ENCODE results near the gene RBPJ. TPM values are rescaled to one million over a fixed set of nuclear protein-coding genes. Genes with fewer than 3 reads are reported as not detected.
"Not testable (repeated sequence)": the region's sequence is repeated elsewhere in the genome, so short reads cannot be mapped to it uniquely, and the experiment has no call there.

RBPJ gene
- total RNA-seq, 4 donors from 2014 or later = 60.4 to 99.3 (median 78.5) TPM

DNA sequence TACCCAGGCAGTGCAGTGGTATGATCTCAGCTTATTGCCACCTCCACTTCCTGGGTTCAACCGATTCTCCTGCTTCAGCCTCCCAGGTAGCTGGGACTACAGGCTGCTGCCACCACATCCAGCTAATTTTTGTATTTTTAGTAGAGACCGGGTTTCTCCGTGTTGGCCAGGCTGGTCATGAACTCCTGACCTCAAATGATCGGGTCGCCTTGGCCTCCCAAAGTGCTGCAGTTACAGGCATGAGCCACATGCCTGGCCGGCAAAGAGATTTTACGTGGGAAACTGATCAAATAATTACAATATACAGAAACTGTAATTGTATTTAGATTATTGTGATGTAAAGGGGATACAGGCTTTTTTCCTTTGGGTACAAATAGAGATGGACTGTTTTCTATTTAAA is 33.7 kb downstream of the RBPJ start:
- Histone ChIP-seq H3K27me3 (no peaks in the 10 kb centered on the region), H3K4me1 (peaks cover 3 to 7% of the 10 kb centered on the region in 2 donors), H3K9me3 (no peaks in the 10 kb centered on the region), H3K27ac (no peak overlapping the region), H3K4me3 (replicated peaks in 1 of 3) (no peak overlapping the region), H3K36me3 (no peaks in the 10 kb centered on the region)
- 91% methylated on average over 7 of the region's 7 CpGs for WGBS, 2 donors
- no peak for DNase-seq
- intact Hi-C loops (cut with DNase I) = no loop called here
- TF ChIP-seq, protein P1, sequence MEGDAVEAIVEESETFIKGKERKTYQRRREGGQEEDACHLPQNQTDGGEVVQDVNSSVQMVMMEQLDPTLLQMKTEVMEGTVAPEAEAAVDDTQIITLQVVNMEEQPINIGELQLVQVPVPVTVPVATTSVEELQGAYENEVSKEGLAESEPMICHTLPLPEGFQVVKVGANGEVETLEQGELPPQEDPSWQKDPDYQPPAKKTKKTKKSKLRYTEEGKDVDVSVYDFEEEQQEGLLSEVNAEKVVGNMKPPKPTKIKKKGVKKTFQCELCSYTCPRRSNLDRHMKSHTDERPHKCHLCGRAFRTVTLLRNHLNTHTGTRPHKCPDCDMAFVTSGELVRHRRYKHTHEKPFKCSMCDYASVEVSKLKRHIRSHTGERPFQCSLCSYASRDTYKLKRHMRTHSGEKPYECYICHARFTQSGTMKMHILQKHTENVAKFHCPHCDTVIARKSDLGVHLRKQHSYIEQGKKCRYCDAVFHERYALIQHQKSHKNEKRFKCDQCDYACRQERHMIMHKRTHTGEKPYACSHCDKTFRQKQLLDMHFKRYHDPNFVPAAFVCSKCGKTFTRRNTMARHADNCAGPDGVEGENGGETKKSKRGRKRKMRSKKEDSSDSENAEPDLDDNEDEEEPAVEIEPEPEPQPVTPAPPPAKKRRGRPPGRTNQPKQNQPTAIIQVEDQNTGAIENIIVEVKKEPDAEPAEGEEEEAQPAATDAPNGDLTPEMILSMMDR (IDR thresholded peaks at IDR 0.05) = no peak
- TF ChIP-seq POLR2A (IDR thresholded peaks at IDR 0.05) = no peak

DNA sequence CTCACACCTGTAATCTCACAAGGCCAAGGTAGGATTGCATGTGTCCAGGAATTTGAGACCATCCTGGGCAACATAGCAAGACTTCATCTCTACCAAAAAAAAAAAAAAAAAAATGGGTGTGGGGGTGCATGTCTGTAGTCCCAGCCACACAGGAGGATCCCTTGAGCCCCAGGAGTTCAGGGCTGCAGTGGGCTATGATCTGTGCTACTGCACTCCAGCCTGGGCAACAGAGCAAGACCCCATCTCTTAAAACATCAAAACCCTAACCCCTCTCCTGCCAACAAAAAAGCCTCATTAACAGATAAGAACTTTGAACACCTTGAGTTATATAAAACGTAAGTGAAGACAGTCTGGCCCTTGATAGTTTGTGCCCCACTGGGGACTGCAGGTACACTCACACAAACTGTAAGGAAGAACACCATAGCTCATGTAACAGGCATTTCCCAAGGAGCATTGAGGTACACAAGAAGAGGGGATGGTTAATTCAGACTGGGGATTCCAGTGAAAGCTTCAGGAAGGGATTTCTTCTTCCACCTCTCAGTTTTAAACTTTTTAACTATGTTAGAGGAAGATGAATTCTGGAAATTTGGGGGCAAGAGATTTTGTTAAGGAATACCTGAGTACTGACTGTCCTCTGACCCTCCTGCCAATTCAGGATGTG is 34.7 kb downstream of the RBPJ start:
- 80 to 100% methylated on average over 1 of the region's 1 CpG for WGBS, 2 donors

DNA sequence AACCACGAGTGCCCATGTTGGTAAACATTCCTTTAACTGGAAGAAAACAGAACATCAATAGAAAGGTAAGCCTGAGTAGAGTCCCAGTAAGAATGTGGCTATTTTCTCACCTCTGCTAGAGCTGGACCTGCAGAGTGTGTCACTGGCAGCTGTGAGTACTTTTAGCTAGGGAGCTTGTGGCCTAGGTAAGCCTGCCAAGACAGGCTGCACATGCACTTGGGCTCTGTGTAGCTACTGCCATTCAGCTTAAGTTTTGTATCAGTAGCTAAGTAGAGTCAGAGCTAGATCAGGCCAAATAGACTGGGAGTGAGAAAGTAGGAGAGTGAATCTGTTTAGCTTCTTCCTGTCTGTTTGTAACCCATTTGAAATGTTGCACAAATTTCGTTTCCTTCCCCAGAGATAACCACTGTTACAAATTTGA is 35.3 kb downstream of the RBPJ start:
- peak; percentile 33 to 49 for DNase-seq
- intact Hi-C loops (cut with DNase I) = no loop called here
- Histone ChIP-seq H3K36me3 (no peaks in the 10 kb centered on the region), H3K4me1 (peaks cover 3 to 7% of the 10 kb centered on the region in 2 donors), H3K27ac (no peak overlapping the region), H3K9me3 (no peaks in the 10 kb centered on the region), H3K4me3 (replicated peaks in 1 of 3) (no peak overlapping the region), H3K27me3 (no peaks in the 10 kb centered on the region)
- WGBS, 2 donors = 59 to 63% methylated on average over 2 of the region's 2 CpGs
- no peak for TF ChIP-seq POLR2A (IDR thresholded peaks at IDR 0.05)
- TF ChIP-seq, protein P1 (IDR thresholded peaks at IDR 0.05) = no peak

More for the DNA sequence above, 34.7 kb downstream of the RBPJ start:
- Histone ChIP-seq H3K4me1 (peaks cover 3 to 7% of the 10 kb centered on the region in 2 donors), H3K36me3 (no peaks in the 10 kb centered on the region), H3K9me3 (no peaks in the 10 kb centered on the region), H3K27ac (no peak overlapping the region), H3K27me3 (no peaks in the 10 kb centered on the region), H3K4me3 (replicated peaks in 1 of 3) (no peak overlapping the region)
- intact Hi-C loops (cut with DNase I) = no loop called here
- no peak for DNase-seq
- no peak for TF ChIP-seq POLR2A (IDR thresholded peaks at IDR 0.05)
- TF ChIP-seq, protein P1 (IDR thresholded peaks at IDR 0.05) = no peak

DNA sequence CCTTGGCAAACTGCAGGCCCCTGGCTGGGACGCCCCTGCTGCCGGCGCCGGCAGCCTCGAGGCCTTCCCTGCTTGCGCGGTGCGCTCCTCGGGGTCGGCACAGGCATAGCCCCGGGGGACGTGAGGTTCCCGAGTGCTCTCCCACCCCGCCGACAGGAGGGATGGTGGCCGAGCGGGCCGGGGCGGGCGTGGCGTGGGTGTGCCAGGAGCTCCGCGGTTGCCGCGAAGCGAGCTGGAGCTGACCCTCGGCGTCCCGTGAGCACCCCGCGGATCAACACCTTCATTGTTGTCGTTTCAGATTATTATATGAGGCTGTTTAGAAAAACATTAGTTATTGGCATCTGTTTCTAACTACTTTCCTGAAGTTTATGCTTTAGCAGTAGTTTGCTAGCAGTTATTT is 38.7 kb downstream of the RBPJ start:
- H3K4me1 ChIP-seq; intact Hi-C loops (cut with DNase I); H3K9me3 ChIP-seq; H3K27me3 ChIP-seq; H3K36me3 ChIP-seq; H3K4me3 ChIP-seq (replicated peaks in 1 of 3); DNase-seq; H3K27ac ChIP-seq: not testable (repeated sequence)
- 85 to 87% methylated on average over 23 to 32 of the region's 32 CpGs for whole genome bisulfite sequencing, 2 donors

DNA sequence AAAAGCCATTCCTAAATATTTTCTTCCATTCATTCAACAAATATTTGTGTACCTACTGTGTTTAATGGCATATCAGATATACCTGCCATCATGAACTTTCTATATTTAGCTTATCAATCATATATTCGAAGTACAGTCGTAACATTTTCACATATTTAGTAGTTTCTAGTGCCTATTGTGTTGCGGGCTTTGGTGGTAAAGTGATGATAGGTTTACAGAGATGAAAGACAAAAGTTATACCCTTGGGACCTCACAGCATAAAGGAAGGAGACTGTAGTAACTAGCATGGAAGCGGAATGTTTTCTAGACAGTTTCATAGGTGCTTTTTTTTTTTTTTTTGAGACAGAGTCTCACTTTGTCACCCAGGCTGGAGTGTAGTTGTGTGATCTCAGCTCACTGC is 39.5 kb downstream of the RBPJ start:
- TF ChIP-seq, protein P1 (IDR thresholded peaks at IDR 0.05) = no peak
- TF ChIP-seq POLR2A (IDR thresholded peaks at IDR 0.05) = no peak
- WGBS, 2 donors = 94 to 96% methylated on average over 4 of the region's 4 CpGs

More for the DNA sequence above, 39.5 kb downstream of the RBPJ start:
- no peak overlapping the region for H3K4me3 ChIP-seq (replicated peaks in 1 of 3)
- H3K27ac ChIP-seq = no peak overlapping the region
- H3K27me3 ChIP-seq = no peaks in the 10 kb centered on the region
- DNase-seq = no peak
- intact Hi-C loops (cut with DNase I) = no loop called here
- H3K9me3 ChIP-seq = no peaks in the 10 kb centered on the region
- peaks cover 5 to 11% of the 10 kb centered on the region in 2 donors for H3K4me1 ChIP-seq
- no peaks in the 10 kb centered on the region for H3K36me3 ChIP-seq
